ENCODE measurements around the gene ZNF880. TPM values are rescaled to one million over a fixed set of nuclear protein-coding genes. Genes with fewer than 3 reads are reported as not detected.

The ZNF880 gene
- total and polyA plus RNA-seq, 9 of the 15 experiments (the other 6 are each of a cell fraction or from before 2014, with no cell fraction given), result 0.15 to 1.9 (median 0.64) TPM; not detected in 1

DNA sequence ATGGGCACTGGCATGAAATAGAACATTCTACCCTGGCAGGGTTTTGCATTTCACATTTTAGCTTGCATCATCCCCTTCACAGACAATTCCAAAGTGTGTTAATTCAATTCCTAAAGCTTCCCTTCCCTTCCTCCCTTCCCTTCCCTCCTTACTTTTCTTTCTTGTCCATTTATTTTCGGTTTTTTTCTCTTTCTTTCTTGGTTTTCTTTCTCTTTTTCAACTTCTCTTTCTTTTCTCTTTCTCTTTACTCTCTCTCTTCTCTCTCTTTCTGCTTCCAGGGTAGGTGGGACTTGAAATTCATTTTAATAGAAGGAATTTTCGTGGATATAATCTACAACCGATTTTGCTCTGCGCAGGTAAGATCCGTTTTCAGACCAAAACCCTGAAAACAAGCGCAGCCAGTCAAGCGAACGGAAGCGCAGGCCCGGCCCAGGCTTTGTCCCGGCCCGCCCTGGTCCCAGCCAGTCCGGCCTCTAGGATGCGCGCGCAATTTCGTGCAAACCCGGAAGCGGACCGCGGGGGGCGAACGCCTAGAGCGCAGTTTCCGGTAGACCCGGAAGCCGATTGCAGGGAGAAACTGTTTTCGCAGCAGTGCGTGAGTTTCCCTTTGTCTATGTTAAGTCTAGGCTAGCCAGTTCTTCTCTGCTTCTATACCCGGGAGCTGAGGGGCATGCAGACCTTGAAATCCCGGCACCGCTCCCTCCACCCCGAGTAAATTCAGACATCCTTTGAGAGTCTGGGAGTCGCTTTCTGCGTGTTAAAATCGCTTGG is 27.8 kb downstream of the ZNF880 start, which contains the start of gene ZNF528 (continued):
- TF ChIP-seq XRCC4 (IDR thresholded peaks at IDR 0.05; ENCODE audit: extremely low read depth, insufficient read depth, insufficient read length) (no peak), ARID3B (CRISPR knock-in tag; IDR thresholded peaks at IDR 0.05; ENCODE audit: borderline replicate concordance) (no peak), SRSF1 (IDR thresholded peaks at IDR 0.05; ENCODE audit: low read depth, low read length) (peak; percentile 83; the same call in 1 of the 2 replicates), ZNF232 (CRISPR knock-in tag; IDR thresholded peaks at IDR 0.05) (no peak), BRF2 (IDR thresholded peaks at IDR 0.05; ENCODE audit: borderline replicate concordance, insufficient read depth, insufficient read length) (no peak), NCOA6 (IDR thresholded peaks at IDR 0.05) (no peak), POLR2G (IDR thresholded peaks at IDR 0.05; ENCODE audit: low read depth, low read length) (peak; percentile 75), BCL6 (CRISPR knock-in tag; IDR thresholded peaks at IDR 0.05) (no peak), ZNF134 (CRISPR knock-in tag; conservative IDR thresholded peaks at IDR 0.05) (0 out of 2 replicates have a peak, but pooled peaks have one; percentile 26), U2AF1 (optimal IDR thresholded peaks at IDR 0.05; ENCODE audit: low read depth, low read length) (no peak), SLC30A9 (CRISPR knock-in tag; IDR thresholded peaks at IDR 0.05) (no peak), ZNF561 (CRISPR knock-in tag; conservative IDR thresholded peaks at IDR 0.05) (no peak), TARDBP (IDR thresholded peaks at IDR 0.05) (no peak), ZNF408 (CRISPR knock-in tag; IDR thresholded peaks at IDR 0.05; ENCODE audit: low read depth) (no peak), DIDO1 (tag; IDR thresholded peaks at IDR 0.05; ENCODE audit: low read depth) (peak; percentile 47; the same call in 1 of the 2 replicates), OTX1 (CRISPR knock-in tag; IDR thresholded peaks at IDR 0.05) (no peak), FOXM1 (IDR thresholded peaks at IDR 0.05; ENCODE audit: low read depth) (no peak), FOXM1 (CRISPR knock-in tag; IDR thresholded peaks at IDR 0.05; ENCODE audit: low read depth) (no peak), MIER1 (IDR thresholded peaks at IDR 0.05; ENCODE audit: low read depth) (no peak), ZNF785 (CRISPR knock-in tag; IDR thresholded peaks at IDR 0.05) (no peak), ZNF253 (CRISPR knock-in tag; conservative IDR thresholded peaks at IDR 0.05) (no peak), TCFL5 (CRISPR knock-in tag; conservative IDR thresholded peaks at IDR 0.05) (no peak), MEIS2 (IDR thresholded peaks at IDR 0.05; ENCODE audit: partially characterized antibody) (no peak), TAF7 (tag; IDR thresholded peaks at IDR 0.05) (no peak), CBX5 (IDR thresholded peaks at IDR 0.05; ENCODE audit: borderline replicate concordance, low read depth) (0 out of 2 replicates have a peak, but pooled peaks have one; percentile 17), CBX8 (IDR thresholded peaks at IDR 0.05; ENCODE audit: borderline replicate concordance, extremely low read depth, low read depth, low read length, poor library complexity, severe bottlenecking) (no peak)
- TF ChIP-seq, protein P1, sequence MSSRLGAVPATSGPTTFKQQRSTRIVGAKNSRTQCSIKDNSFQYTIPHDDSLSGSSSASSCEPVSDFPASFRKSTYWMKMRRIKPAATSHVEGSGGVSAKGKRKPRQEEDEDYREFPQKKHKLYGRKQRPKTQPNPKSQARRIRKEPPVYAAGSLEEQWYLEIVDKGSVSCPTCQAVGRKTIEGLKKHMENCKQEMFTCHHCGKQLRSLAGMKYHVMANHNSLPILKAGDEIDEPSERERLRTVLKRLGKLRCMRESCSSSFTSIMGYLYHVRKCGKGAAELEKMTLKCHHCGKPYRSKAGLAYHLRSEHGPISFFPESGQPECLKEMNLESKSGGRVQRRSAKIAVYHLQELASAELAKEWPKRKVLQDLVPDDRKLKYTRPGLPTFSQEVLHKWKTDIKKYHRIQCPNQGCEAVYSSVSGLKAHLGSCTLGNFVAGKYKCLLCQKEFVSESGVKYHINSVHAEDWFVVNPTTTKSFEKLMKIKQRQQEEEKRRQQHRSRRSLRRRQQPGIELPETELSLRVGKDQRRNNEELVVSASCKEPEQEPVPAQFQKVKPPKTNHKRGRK (tag; IDR thresholded peaks at IDR 0.05), result peak; percentile 79
